Fibroblast of lung (primary cell): ENCODE measurements around the gene METTL25.

Experiments
- EZH2 ChIP-seq: IDR thresholded peaks from 2 replicates; pipeline ENCODE4 v1.5.1; 2012; ENCODE audit warnings: low read length, control low read depth, mild to moderate bottlenecking; ENCODE audit errors: missing control alignments
- TF ChIP-seq, protein P1 (sequence below), 2 donors: IDR thresholded peaks in 1 of 2; conservative IDR thresholded peaks in 1 of 2; 1 replicate in 1 of 2; 2 replicates in 1 of 2; pipeline ENCODE4 v1.5.1; 2011 to 2012; ENCODE audit warnings: low read length in 2 of 2, control low read depth in 1 of 2, inconsistent platforms in 1 of 2, low read depth in 1 of 2, mild to moderate bottlenecking in 1 of 2

GRCh38 chr12:82522762-82523161 lies 164.4 kb downstream of the METTL25 start:
- TF ChIP-seq, protein P1, sequence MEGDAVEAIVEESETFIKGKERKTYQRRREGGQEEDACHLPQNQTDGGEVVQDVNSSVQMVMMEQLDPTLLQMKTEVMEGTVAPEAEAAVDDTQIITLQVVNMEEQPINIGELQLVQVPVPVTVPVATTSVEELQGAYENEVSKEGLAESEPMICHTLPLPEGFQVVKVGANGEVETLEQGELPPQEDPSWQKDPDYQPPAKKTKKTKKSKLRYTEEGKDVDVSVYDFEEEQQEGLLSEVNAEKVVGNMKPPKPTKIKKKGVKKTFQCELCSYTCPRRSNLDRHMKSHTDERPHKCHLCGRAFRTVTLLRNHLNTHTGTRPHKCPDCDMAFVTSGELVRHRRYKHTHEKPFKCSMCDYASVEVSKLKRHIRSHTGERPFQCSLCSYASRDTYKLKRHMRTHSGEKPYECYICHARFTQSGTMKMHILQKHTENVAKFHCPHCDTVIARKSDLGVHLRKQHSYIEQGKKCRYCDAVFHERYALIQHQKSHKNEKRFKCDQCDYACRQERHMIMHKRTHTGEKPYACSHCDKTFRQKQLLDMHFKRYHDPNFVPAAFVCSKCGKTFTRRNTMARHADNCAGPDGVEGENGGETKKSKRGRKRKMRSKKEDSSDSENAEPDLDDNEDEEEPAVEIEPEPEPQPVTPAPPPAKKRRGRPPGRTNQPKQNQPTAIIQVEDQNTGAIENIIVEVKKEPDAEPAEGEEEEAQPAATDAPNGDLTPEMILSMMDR (conservative IDR thresholded peaks at IDR 0.05 in 1 of 2, IDR thresholded peaks at IDR 0.05 in 1 of 2; ENCODE audit: low read depth in 1 of 2, low read length in 2 of 2) = no peak
- no peak for TF ChIP-seq EZH2
